SK-N-MC (cell line): ENCODE results near the gene SERPINA6.
"Not testable (repeated sequence)": the region's sequence is repeated elsewhere in the genome, so short reads cannot be mapped to it uniquely, and the experiment has no call there.

Experiments used
- EZH2 ChIP-seq: fragments of 200-600 bp; sonication (generic); IDR thresholded peaks from one replicate; pipeline ENCODE4 v1.6.1; 2017; ENCODE audit warnings: antibody characterized with exemption
- POLR2AphosphoS5 ChIP-seq: IDR thresholded peaks from 2 replicates; pipeline ENCODE4 v1.6.1; 2012; ENCODE audit warnings: mild to moderate bottlenecking, low read depth, low read length, borderline replicate concordance

DNA sequence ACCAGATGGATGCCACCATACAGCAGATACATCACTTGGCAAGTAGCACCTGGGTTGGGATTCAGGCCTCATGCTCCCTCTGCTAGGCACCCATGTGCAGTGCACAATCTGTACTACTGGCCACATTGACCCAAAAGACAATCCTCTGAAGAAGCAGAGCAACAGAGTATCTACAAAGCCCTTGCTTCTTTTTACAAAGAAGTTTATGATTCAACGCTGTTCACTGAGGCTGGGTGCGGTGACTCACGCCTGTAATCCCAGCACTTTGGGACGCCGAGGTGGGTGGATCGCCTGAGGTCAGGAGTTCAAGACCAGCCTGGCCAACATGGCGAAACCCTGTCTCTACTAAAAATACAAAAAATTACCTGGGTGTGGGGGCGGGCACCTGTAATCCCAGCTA, 31.1 kb upstream of the SERPINA6 start:
- not testable (repeated sequence) for TF ChIP-seq POLR2AphosphoS5, EZH2
